PC-9 (cell line): ENCODE results near the gene MUC5AC. TPM values are rescaled to one million over a fixed set of nuclear protein-coding genes. Genes with fewer than 3 reads are reported as not detected.

Source experiments
- BruUV-seq: library from RNA; stranded (reverse); fragments of 400-500 nt; replicated peaks from 2 replicates; lab custom pipeline; 2021; lab: Mats Ljungman, UMichigan
- CTCF ChIA-PET: fragments of 300-600 bp; sonication (Branson Sonifier 250); formaldehyde crosslinking; loops from one replicate; lab custom pipeline; 2022; ENCODE audit warnings: antibody characterized with exemption; lab: Charles Lee
- POLR2A ChIA-PET: fragments of 300-600 bp; sonication (Branson Sonifier 250); formaldehyde crosslinking; loops from one replicate; lab custom pipeline; 2022; ENCODE audit warnings: antibody characterized with exemption; ENCODE audit not compliant: unreplicated experiment; lab: Charles Lee
- DNase-seq, 2 experiments: peaks; one replicate each; pipeline versions ENCODE4 v3.0.0 to v3.0.0-alpha.2; 2015 to 2022; ENCODE audit warnings: mixed read lengths in 1 of 2
- H2AFZ ChIP-seq: fragments of 200-600 bp; sonication (generic); 2 replicates; pipeline ENCODE4 v1.8.1; 2017; ENCODE audit warnings: antibody characterized with exemption
- H3F3A ChIP-seq: fragments of 200-600 bp; sonication (generic); 2 replicates; pipeline ENCODE4 v1.8.1; 2017; ENCODE audit warnings: antibody characterized with exemption, mild to moderate bottlenecking, low read depth; ENCODE audit not compliant: insufficient read depth
- H3K27ac ChIP-seq: fragments of 200-600 bp; sonication (generic); 2 replicates; pipeline ENCODE4 v1.6.1; 2016; ENCODE audit warnings: mixed run types
- H3K27me3 ChIP-seq: fragments of 200-600 bp; sonication (generic); 2 replicates; pipeline ENCODE4 v1.6.1; 2016; ENCODE audit warnings: low read depth, mixed run types; ENCODE audit not compliant: insufficient read depth
- H3K36me3 ChIP-seq: fragments of 200-600 bp; sonication (generic); 2 replicates; pipeline ENCODE4 v1.6.1; 2016; ENCODE audit warnings: low read depth, mixed run types
- H3K4me1 ChIP-seq: fragments of 200-600 bp; sonication (generic); replicated peaks from 2 replicates; pipeline ENCODE4 v1.6.1; 2016; ENCODE audit warnings: mixed run types; ENCODE audit not compliant: insufficient read depth
- H3K4me2 ChIP-seq: fragments of 200-600 bp; sonication (generic); 2 replicates; pipeline ENCODE4 v1.6.1; 2017; ENCODE audit warnings: mixed run types
- H3K4me3 ChIP-seq: fragments of 200-600 bp; sonication (generic); 2 replicates; pipeline ENCODE4 v1.6.1; 2016; ENCODE audit warnings: mixed run types
- H3K79me2 ChIP-seq: fragments of 200-600 bp; sonication (generic); 2 replicates; pipeline ENCODE4 v1.6.1; 2017; ENCODE audit warnings: low read depth, mixed run types
- H3K9me2 ChIP-seq: fragments of 200-600 bp; sonication (generic); 2 replicates; pipeline ENCODE4 v1.8.1; 2017; ENCODE audit warnings: mild to moderate bottlenecking; ENCODE audit not compliant: insufficient read depth
- H3K9me3 ChIP-seq: fragments of 200-600 bp; sonication (generic); 2 replicates; pipeline ENCODE4 v1.8.1; 2016; ENCODE audit warnings: low read depth; ENCODE audit not compliant: insufficient read depth
- H4K20me1 ChIP-seq: fragments of 200-600 bp; sonication (generic); 2 replicates; pipeline ENCODE4 v1.8.1; 2017; ENCODE audit not compliant: insufficient read depth
- EZH2 ChIP-seq: fragments of 200-600 bp; sonication (generic); IDR thresholded peaks from 2 replicates; pipeline ENCODE4 v1.8.0; 2017; ENCODE audit warnings: antibody characterized with exemption, low read depth
- intact Hi-C: fragments of 100-400 bp; cut with micrococcal nuclease; formaldehyde crosslinking; loops from one replicate; pipeline ENCODE4 v1.10.0; 2022; ENCODE audit not compliant: unreplicated experiment
- total RNA-seq: library from RNA; stranded (reverse); gene quantifications from 2 replicates; pipeline ENCODE4 v1.2.3, GENCODE V29; 2021
- TF ChIP-seq, protein P1 (sequence below): fragments of 200-600 bp; sonication (generic); conservative IDR thresholded peaks from 2 replicates; pipeline ENCODE4 v1.6.1; 2017; ENCODE audit warnings: mixed run types, antibody characterized with exemption, mild to moderate bottlenecking, moderate library complexity

The MUC5AC gene
- total RNA-seq, 1 experiment from 2014 or later = 0.09 TPM

DNA sequence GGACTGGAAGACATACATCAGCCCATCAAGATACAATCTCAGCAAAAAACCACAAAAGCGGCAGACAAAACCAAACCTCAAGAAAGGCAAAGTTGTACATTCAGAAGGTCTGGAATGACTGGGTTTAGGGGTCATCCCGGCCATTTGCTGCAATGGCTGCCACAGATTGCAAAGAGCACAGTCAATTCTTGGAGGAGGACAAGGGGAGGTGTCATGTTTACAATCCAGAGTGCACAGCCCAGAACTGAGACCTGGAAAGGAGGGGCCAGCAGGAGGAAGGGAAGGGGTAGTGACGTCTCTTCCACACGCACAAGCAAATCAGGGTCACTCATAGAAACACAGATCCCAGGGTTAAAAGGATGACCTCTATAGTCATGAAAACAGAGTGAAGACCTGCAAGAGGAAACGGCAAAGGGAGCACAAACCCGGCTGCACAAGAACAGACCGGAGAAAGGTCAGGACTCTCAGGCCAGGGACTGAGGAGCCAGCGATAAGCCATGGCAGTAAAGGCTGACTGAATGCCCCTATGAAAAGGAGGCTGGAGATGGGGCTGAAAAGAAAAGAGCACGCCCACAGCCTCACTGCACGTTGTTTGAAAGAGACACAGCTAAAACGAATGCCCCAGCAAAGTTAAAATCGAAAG lies 18.2 kb upstream of the MUC5AC start:
- DNase-seq = no peak
- BruUV-seq = no TSS peak
- H3K9me2 ChIP-seq = no peaks in the 10 kb centered on the region
- H3K4me1 ChIP-seq = no peaks in the 10 kb centered on the region
- H4K20me1 ChIP-seq = no peaks in the 10 kb centered on the region
- H3K27me3 ChIP-seq = no peaks in the 10 kb centered on the region
- H3K4me2 ChIP-seq = no peak overlapping the region
- no peak overlapping the region for H3K27ac ChIP-seq
- no peak for TF ChIP-seq EZH2
- TF ChIP-seq, protein P1, sequence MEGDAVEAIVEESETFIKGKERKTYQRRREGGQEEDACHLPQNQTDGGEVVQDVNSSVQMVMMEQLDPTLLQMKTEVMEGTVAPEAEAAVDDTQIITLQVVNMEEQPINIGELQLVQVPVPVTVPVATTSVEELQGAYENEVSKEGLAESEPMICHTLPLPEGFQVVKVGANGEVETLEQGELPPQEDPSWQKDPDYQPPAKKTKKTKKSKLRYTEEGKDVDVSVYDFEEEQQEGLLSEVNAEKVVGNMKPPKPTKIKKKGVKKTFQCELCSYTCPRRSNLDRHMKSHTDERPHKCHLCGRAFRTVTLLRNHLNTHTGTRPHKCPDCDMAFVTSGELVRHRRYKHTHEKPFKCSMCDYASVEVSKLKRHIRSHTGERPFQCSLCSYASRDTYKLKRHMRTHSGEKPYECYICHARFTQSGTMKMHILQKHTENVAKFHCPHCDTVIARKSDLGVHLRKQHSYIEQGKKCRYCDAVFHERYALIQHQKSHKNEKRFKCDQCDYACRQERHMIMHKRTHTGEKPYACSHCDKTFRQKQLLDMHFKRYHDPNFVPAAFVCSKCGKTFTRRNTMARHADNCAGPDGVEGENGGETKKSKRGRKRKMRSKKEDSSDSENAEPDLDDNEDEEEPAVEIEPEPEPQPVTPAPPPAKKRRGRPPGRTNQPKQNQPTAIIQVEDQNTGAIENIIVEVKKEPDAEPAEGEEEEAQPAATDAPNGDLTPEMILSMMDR = no peak
- H3K9me3 ChIP-seq = peaks cover 2% of the 10 kb centered on the region; the same call in 1 of the 2 replicates
- no peaks in the 10 kb centered on the region for H3K36me3 ChIP-seq
- intact Hi-C loops = no loop called here
- POLR2A ChIA-PET = no interaction called here
- no peaks in the 10 kb centered on the region for H3K79me2 ChIP-seq
- no peak overlapping the region for H2AFZ ChIP-seq
- CTCF ChIA-PET = no interaction called here
- no peaks in the 10 kb centered on the region for H3F3A ChIP-seq
- no peak overlapping the region for H3K4me3 ChIP-seq

DNA sequence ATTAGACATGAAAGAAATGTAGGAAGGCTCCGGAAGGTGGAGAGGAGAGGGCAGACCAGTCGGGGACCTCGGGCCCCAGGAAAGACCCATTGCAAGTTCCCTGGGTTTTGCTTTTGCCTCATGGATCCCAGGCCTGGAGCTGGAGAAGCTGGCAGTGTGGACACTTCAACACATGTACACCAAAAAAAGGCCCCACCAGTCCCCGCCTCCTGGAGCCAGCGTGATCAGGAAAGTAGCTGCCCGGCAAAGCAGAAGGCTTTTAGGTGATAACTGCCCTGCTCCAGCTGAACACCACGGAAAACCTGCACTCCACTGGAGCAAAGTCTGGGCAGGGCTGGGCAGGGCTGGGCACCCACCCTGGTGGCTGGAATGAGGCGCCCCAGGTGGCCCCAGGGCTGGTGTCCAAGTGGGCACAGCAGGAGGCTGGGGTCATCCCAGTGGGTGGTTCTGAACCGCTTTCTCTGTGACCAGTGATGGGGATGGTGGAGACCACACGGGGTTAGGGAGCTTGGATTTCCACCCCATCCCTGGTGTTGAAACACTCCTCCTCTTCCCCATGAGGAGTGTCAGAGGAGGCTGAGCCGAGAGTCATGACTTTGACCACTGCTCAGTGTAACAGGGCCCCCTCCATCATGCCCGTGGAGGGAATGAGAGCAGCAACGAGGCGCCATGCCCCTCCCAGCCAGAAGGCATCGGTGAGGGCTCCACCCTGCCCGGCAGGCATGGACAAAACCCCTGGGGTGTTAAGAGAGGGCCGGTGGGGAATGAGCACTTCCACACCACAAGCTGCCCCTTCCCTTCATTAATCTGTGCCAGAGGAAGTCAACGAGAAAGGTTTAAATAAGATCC lies 16.9 kb upstream of the MUC5AC start:
- Histone ChIP-seq H3K9me2 (no peaks in the 10 kb centered on the region), H3K79me2 (no peaks in the 10 kb centered on the region), H3K27ac (no peak overlapping the region), H4K20me1 (no peaks in the 10 kb centered on the region), H2AFZ (no peak overlapping the region), H3K36me3 (no peaks in the 10 kb centered on the region), H3K4me1 (no peaks in the 10 kb centered on the region), H3K9me3 (no peaks in the 10 kb centered on the region), H3K4me2 (no peak overlapping the region), H3K4me3 (no peak overlapping the region), H3F3A (no peaks in the 10 kb centered on the region), H3K27me3 (no peaks in the 10 kb centered on the region)
- CTCF ChIA-PET = interaction anchor here (0.6 kb wide), 1 partner anchor 366 kb away, joined by 4 read pairs; no protein-coding TSS in a partner anchor
- intact Hi-C loops = no loop called here
- POLR2A ChIA-PET = no interaction called here
- DNase-seq = no peak
- no TSS peak for BruUV-seq
- TF ChIP-seq, protein P1 = no peak
- TF ChIP-seq EZH2 = no peak

DNA sequence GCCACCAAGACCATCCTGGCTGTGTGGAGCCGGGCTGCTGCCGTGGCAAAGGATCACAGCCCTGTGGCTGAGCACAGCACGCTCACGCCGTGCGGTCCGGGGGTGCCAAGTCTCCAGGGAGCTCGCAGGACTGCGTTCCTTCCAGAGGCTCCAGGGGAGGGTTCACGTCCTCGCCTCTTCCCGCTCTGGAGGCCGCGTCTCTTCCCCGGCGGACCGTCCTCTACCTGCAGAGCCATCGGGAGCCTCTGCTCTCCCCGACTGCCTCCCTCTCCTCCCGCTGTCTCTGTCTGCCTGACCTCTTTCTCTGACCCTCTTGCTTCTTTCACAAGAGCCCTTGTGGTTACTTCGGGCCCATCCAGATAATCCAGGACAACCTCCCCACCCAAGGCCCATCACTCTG lies 11.4 kb upstream of the MUC5AC start:
- Histone ChIP-seq H3K79me2 (no peaks in the 10 kb centered on the region), H3K9me2 (no peaks in the 10 kb centered on the region), H3K4me2 (no peak overlapping the region), H3K36me3 (no peaks in the 10 kb centered on the region), H3K9me3 (no peaks in the 10 kb centered on the region), H4K20me1 (no peaks in the 10 kb centered on the region), H3K27ac (no peak overlapping the region), H3F3A (peaks cover 10% of the 10 kb centered on the region; the same call in 1 of the 2 replicates), H2AFZ (no peak overlapping the region), H3K27me3 (no peaks in the 10 kb centered on the region), H3K4me1 (peaks cover 13% of the 10 kb centered on the region), H3K4me3 (no peak overlapping the region)
- no TSS peak for BruUV-seq
- intact Hi-C loops = no loop called here
- no peak for DNase-seq
- CTCF ChIA-PET = no interaction called here
- TF ChIP-seq, protein P1 = no peak
- POLR2A ChIA-PET = interaction anchor here (0.8 kb wide), 1 partner anchor 42 kb away, joined by 26 read pairs; no protein-coding TSS in a partner anchor
